Left lung (tissue), 10 donors: ENCODE data around the gene ITPRIPL2. TPM values are rescaled to one million over a fixed set of nuclear protein-coding genes. Genes with fewer than 3 reads are reported as not detected.

Experiments
- ATAC-seq: fragments of 200-7000 bp; cut with Tn5 transposase; one replicate; pipeline ENCODE4 v1.9.1; 2020; ENCODE audit warnings: moderate library complexity
- DNase-seq, 4 donors: peaks; one replicate each; pipeline ENCODE4 v3.0.0-alpha.2; 2013 to 2020
- H3K27ac ChIP-seq, 2 donors: fragments of 200-600 bp; sonication (generic) in 1 of 2; one replicate each; pipeline versions ENCODE4 v1.5.0 to v1.8.0; 2020 to 2021
- H3K27me3 ChIP-seq, 2 donors: fragments of 200-600 bp; sonication (generic) in 1 of 2; one replicate each; pipeline versions ENCODE4 v1.5.0 to v1.8.0; 2020 to 2021
- H3K36me3 ChIP-seq, 2 donors: fragments of 200-600 bp; sonication (generic) in 1 of 2; one replicate each; pipeline versions ENCODE4 v1.5.0 to v1.8.0; 2020 to 2021
- H3K4me1 ChIP-seq, 2 donors: fragments of 200-600 bp; one replicate each; pipeline ENCODE4 v1.8.0; 2021
- H3K4me3 ChIP-seq, 2 donors: fragments of 200-600 bp; sonication (generic) in 1 of 2; one replicate each; pipeline versions ENCODE4 v1.5.0 to v1.8.0; 2020 to 2021; ENCODE audit warnings: mild to moderate bottlenecking in 1 of 2
- H3K9me3 ChIP-seq, 2 donors: fragments of 200-600 bp; sonication (generic) in 1 of 2; one replicate each; pipeline versions ENCODE4 v1.5.0 to v1.8.0; 2020 to 2021
- CTCF ChIP-seq, 2 donors: fragments of 200-600 bp; sonication (generic) in 1 of 2; IDR thresholded peaks; one replicate each; pipeline versions ENCODE4 v1.5.0 to v1.8.0; 2021; ENCODE audit warnings: antibody characterized with exemption in 2 of 2
- intact Hi-C, 2 donors: fragments of 100-400 bp; cut with DNase I; formaldehyde crosslinking; loops; one replicate each; pipeline versions ENCODE4 v1.11.2 to v1.14.2; 2022
- polyA plus RNA-seq, 6 donors: library from polyadenylated mRNA; unstranded; fragments of 120-200 nt; gene quantifications; one replicate each; pipeline ENCODE4 v1.2.1, GENCODE V29; 2013; ENCODE audit not compliant: insufficient read length in 6 of 6
- total RNA-seq, 2 donors: library from RNA; stranded (reverse); fragmentation: NEBNext Ultra II Directional; extraction: Animal tissue kit (Norgen Biotek cat#: 25700); gene quantifications; one replicate each; pipeline ENCODE4 v1.2.1, GENCODE V29; 2021
- donor health status: DM: no; HTN: yes; CAD: no.
- donor health status: DM: no; HTN: no; CAD: no.

The ITPRIPL2 gene
- total and polyA plus RNA-seq, 8 donors = 24.6 to 82.7 (median 32.4) TPM

GRCh38 chr16:19170043-19170655 is 56.4 kb downstream of the ITPRIPL2 start:
- H3K36me3 ChIP-seq = no peaks in the 10 kb centered on the region
- H3K27me3 ChIP-seq = peaks cover 0 to 31% of the 10 kb centered on the region in 2 donors
- ATAC-seq = no peak
- H3K9me3 ChIP-seq = no peaks in the 10 kb centered on the region
- DNase-seq = no peak
- peaks cover 0 to 24% of the 10 kb centered on the region in 2 donors for H3K4me1 ChIP-seq
- intact Hi-C loops = no loop called here
- no peak for TF ChIP-seq CTCF (IDR thresholded peaks at IDR 0.05)
- H3K27ac ChIP-seq = no peak overlapping the region
- H3K4me3 ChIP-seq = no peak overlapping the region

Other genes with a start within 250 kb of the ITPRIPL2 start
- gene SMG1, start 187.6 kb upstream of the ITPRIPL2 start, total RNA-seq = 10 to 100 TPM; 60.0 to 78.6 TPM
- gene SMG1, start 187.6 kb upstream of the ITPRIPL2 start, polyA plus RNA-seq = 10 to 100 TPM; 63.2 to 73.4 (median 71.4) TPM
- gene TMC7, start 130.0 kb upstream of the ITPRIPL2 start, total RNA-seq = 1 to 10 TPM; 5.2 to 9.7 TPM
- 1 to 10 TPM; 3.0 to 4.1 (median 3.5) TPM for gene TMC7, start 130.0 kb upstream of the ITPRIPL2 start, polyA plus RNA-seq
- 10 to 100 TPM; 15.1 to 16.4 TPM for gene COQ7, start 46.4 kb upstream of the ITPRIPL2 start, total RNA-seq
- gene COQ7, start 46.4 kb upstream of the ITPRIPL2 start, polyA plus RNA-seq = 10 to 100 TPM; 27.8 to 32.0 (median 29.7) TPM
- 10 to 100 TPM; 12.3 to 26.3 TPM for gene SYT17, start 54.3 kb downstream of the ITPRIPL2 start, total RNA-seq
- gene SYT17, start 54.3 kb downstream of the ITPRIPL2 start, polyA plus RNA-seq = 10 to 100 TPM; 13.4 to 20.7 (median 15.2) TPM
- gene CLEC19A, start 171.8 kb downstream of the ITPRIPL2 start, total RNA-seq = under 1 TPM; 0.39 to 0.44 TPM
- under 1 TPM; 0.18 to 0.99 (median 0.67) TPM for gene CLEC19A, start 171.8 kb downstream of the ITPRIPL2 start, polyA plus RNA-seq